Activated CD4-positive, alpha-beta T cell treated with anti-CD3 and anti-CD28 coated beads, Interleukin-2, amount 10 ng/mL, durations not matched to agents 24 days and 14 days (primary cell): Measurements from ENCODE around the gene ZNF76. TPM values are rescaled to one million over a fixed set of nuclear protein-coding genes. Genes with fewer than 3 reads are reported as not detected.
A peak's percentile ranks its signal among the peaks of the same experiment; 100 is the strongest.

Experiments
- DNase-seq: peaks from one replicate; pipeline ENCODE4 v3.0.0; 2022
- H3K27ac Mint-ChIP-seq: one replicate; pipeline ENCODE4 v1.8.0; 2022; ENCODE audit warnings: mild to moderate bottlenecking, mixed read lengths
- H3K27me3 Mint-ChIP-seq: one replicate; pipeline ENCODE4 v1.8.0; 2022; ENCODE audit warnings: mixed read lengths
- H3K36me3 Mint-ChIP-seq: one replicate; pipeline ENCODE4 v1.8.0; 2022; ENCODE audit warnings: low read depth, mild to moderate bottlenecking, mixed read lengths
- H3K4me1 Mint-ChIP-seq: one replicate; pipeline ENCODE4 v1.8.0; 2021; ENCODE audit warnings: mixed read lengths
- H3K4me3 Mint-ChIP-seq: one replicate; pipeline ENCODE4 v1.8.0; 2022; ENCODE audit warnings: mild to moderate bottlenecking, moderate library complexity, mixed read lengths
- H3K9me3 Mint-ChIP-seq: one replicate; pipeline ENCODE4 v1.8.0; 2021; ENCODE audit warnings: mixed read lengths
- intact Hi-C: fragments of 100-400 bp; cut with micrococcal nuclease; formaldehyde crosslinking; loops from one replicate; pipeline ENCODE4 v1.15.1; 2023
- total RNA-seq: library from RNA; stranded (reverse); gene quantifications from 2 replicates; pipeline ENCODE4 v1.2.3, GENCODE V29; 2022

The ZNF76 gene
- total RNA-seq, 1 donor from 2014 or later: 31.4 TPM

GRCh38 chr6:35223396-35223795 lies 36.1 kb upstream of the ZNF76 start:
- no peak overlapping the region for H3K27ac Mint-ChIP-seq
- intact Hi-C loops: loop anchor here (10.0 kb wide), 1 partner anchor 309 kb away; no protein-coding TSS in a partner anchor

GRCh38 chr6:35224720-35225119 lies 34.8 kb upstream of the ZNF76 start:
- intact Hi-C loops: loop anchor here (10.0 kb wide), 1 partner anchor 310 kb away; no protein-coding TSS in a partner anchor
- no peak for DNase-seq

More at GRCh38 chr6:35223396-35223795, 36.1 kb upstream of the ZNF76 start:
- no peak for DNase-seq
- H3K4me3 Mint-ChIP-seq: no peak overlapping the region
- H3K36me3 Mint-ChIP-seq: no peaks in the 10 kb centered on the region
- peaks cover 21% of the 10 kb centered on the region for H3K27me3 Mint-ChIP-seq
- no peaks in the 10 kb centered on the region for H3K9me3 Mint-ChIP-seq
- H3K4me1 Mint-ChIP-seq: no peaks in the 10 kb centered on the region

GRCh38 chr6:35228481-35228880 lies 31.1 kb upstream of the ZNF76 start:
- DNase-seq: no peak
- intact Hi-C loops: loop anchor here (10.0 kb wide), 1 partner anchor 314 kb away; no protein-coding TSS in a partner anchor
- Mint-ChIP-seq H3K4me3 (no peak overlapping the region), H3K27ac (no peak overlapping the region), H3K36me3 (no peaks in the 10 kb centered on the region), H3K4me1 (no peaks in the 10 kb centered on the region), H3K27me3 (peaks cover 8% of the 10 kb centered on the region), H3K9me3 (no peaks in the 10 kb centered on the region)

More at GRCh38 chr6:35224720-35225119, 34.8 kb upstream of the ZNF76 start:
- Mint-ChIP-seq H3K9me3 (no peaks in the 10 kb centered on the region), H3K27ac (no peak overlapping the region), H3K27me3 (peaks cover 19% of the 10 kb centered on the region), H3K4me1 (no peaks in the 10 kb centered on the region), H3K36me3 (no peaks in the 10 kb centered on the region), H3K4me3 (no peak overlapping the region)

GRCh38 chr6:35229304-35229703 lies 30.2 kb upstream of the ZNF76 start:
- Mint-ChIP-seq H3K4me1 (no peaks in the 10 kb centered on the region), H3K4me3 (no peak overlapping the region), H3K9me3 (no peaks in the 10 kb centered on the region), H3K27ac (no peak overlapping the region), H3K27me3 (peaks cover 2% of the 10 kb centered on the region), H3K36me3 (no peaks in the 10 kb centered on the region)
- intact Hi-C loops: loop anchor here (10.0 kb wide), 1 partner anchor 315 kb away; no protein-coding TSS in a partner anchor
- no peak for DNase-seq

GRCh38 chr6:35230498-35230897 lies 29.0 kb upstream of the ZNF76 start:
- intact Hi-C loops: no loop called here
- Mint-ChIP-seq H3K27ac (no peak overlapping the region), H3K9me3 (no peaks in the 10 kb centered on the region), H3K27me3 (peaks cover 2% of the 10 kb centered on the region), H3K4me3 (no peak overlapping the region), H3K36me3 (no peaks in the 10 kb centered on the region), H3K4me1 (no peaks in the 10 kb centered on the region)
- DNase-seq: no peak

GRCh38 chr6:35230950-35231349 lies 28.6 kb upstream of the ZNF76 start:
- H3K36me3 Mint-ChIP-seq: no peaks in the 10 kb centered on the region
- no peaks in the 10 kb centered on the region for H3K4me1 Mint-ChIP-seq
- H3K27ac Mint-ChIP-seq: no peak overlapping the region
- no peaks in the 10 kb centered on the region for H3K9me3 Mint-ChIP-seq
- no peak overlapping the region for H3K4me3 Mint-ChIP-seq
- no peak for DNase-seq
- H3K27me3 Mint-ChIP-seq: peaks cover 2% of the 10 kb centered on the region
- intact Hi-C loops: no loop called here

GRCh38 chr6:35231563-35231962 lies 28.0 kb upstream of the ZNF76 start:
- Mint-ChIP-seq H3K4me3 (no peak overlapping the region), H3K4me1 (no peaks in the 10 kb centered on the region), H3K27me3 (peaks cover 2% of the 10 kb centered on the region), H3K27ac (no peak overlapping the region), H3K9me3 (no peaks in the 10 kb centered on the region), H3K36me3 (no peaks in the 10 kb centered on the region)
- no peak for DNase-seq
- intact Hi-C loops: no loop called here

- Mint-ChIP-seq H3K4me3 (no peak overlapping the region), H3K9me3 (no peaks in the 10 kb centered on the region), H3K36me3 (no peaks in the 10 kb centered on the region), H3K4me1 (no peaks in the 10 kb centered on the region), H3K27me3 (no peaks in the 10 kb centered on the region), H3K27ac (no peak overlapping the region)
- no peak for DNase-seq
- intact Hi-C loops: no loop called here
Measured at GRCh38 chr6:35234901-35235300, 24.6 kb upstream of the ZNF76 start.

- intact Hi-C loops: no loop called here
- no peak overlapping the region for H3K27ac Mint-ChIP-seq
- peaks cover 2% of the 10 kb centered on the region for H3K4me1 Mint-ChIP-seq
Measured at GRCh38 chr6:35236223-35236622, 23.3 kb upstream of the ZNF76 start.

GRCh38 chr6:35237476-35237875 lies 22.1 kb upstream of the ZNF76 start:
- Mint-ChIP-seq H3K27me3 (no peaks in the 10 kb centered on the region), H3K4me3 (no peak overlapping the region), H3K4me1 (peaks cover 2% of the 10 kb centered on the region), H3K27ac (no peak overlapping the region), H3K9me3 (no peaks in the 10 kb centered on the region), H3K36me3 (no peaks in the 10 kb centered on the region)
- intact Hi-C loops: no loop called here
- no peak for DNase-seq

More at GRCh38 chr6:35236223-35236622, 23.3 kb upstream of the ZNF76 start:
- Mint-ChIP-seq H3K4me3 (no peak overlapping the region), H3K27me3 (no peaks in the 10 kb centered on the region), H3K36me3 (no peaks in the 10 kb centered on the region), H3K9me3 (no peaks in the 10 kb centered on the region)
- no peak for DNase-seq

GRCh38 chr6:35238843-35239289 lies 20.7 kb upstream of the ZNF76 start:
- DNase-seq: no peak
- H3K27ac Mint-ChIP-seq: no peak overlapping the region

GRCh38 chr6:35239581-35239980 lies 20.0 kb upstream of the ZNF76 start:
- peaks cover 1% of the 10 kb centered on the region for H3K36me3 Mint-ChIP-seq
- no peak for DNase-seq
- H3K27ac Mint-ChIP-seq: no peak overlapping the region
- no peaks in the 10 kb centered on the region for H3K9me3 Mint-ChIP-seq
- H3K4me1 Mint-ChIP-seq: peaks cover 2% of the 10 kb centered on the region
- no peaks in the 10 kb centered on the region for H3K27me3 Mint-ChIP-seq
- no peak overlapping the region for H3K4me3 Mint-ChIP-seq
- intact Hi-C loops: no loop called here

More at GRCh38 chr6:35238843-35239289, 20.7 kb upstream of the ZNF76 start:
- peaks cover 2% of the 10 kb centered on the region for H3K4me1 Mint-ChIP-seq
- intact Hi-C loops: no loop called here
- H3K4me3 Mint-ChIP-seq: no peak overlapping the region
- H3K36me3 Mint-ChIP-seq: no peaks in the 10 kb centered on the region
- H3K9me3 Mint-ChIP-seq: no peaks in the 10 kb centered on the region
- H3K27me3 Mint-ChIP-seq: no peaks in the 10 kb centered on the region

- H3K4me3 Mint-ChIP-seq: no peak overlapping the region
- intact Hi-C loops: loop anchor here (1.0 to 2.0 kb wide), 3 partner anchors 93 to 255 kb away; partner anchors contain the start of gene TCP11
Measured at GRCh38 chr6:35240838-35241801, 18.4 kb upstream of the ZNF76 start.

GRCh38 chr6:35242486-35242885 lies 17.0 kb upstream of the ZNF76 start:
- H3K27ac Mint-ChIP-seq: no peak overlapping the region
- no peaks in the 10 kb centered on the region for H3K27me3 Mint-ChIP-seq
- DNase-seq: no peak
- no peak overlapping the region for H3K4me3 Mint-ChIP-seq
- no peaks in the 10 kb centered on the region for H3K9me3 Mint-ChIP-seq
- peaks cover 2% of the 10 kb centered on the region for H3K36me3 Mint-ChIP-seq
- peaks cover 4% of the 10 kb centered on the region for H3K4me1 Mint-ChIP-seq
- intact Hi-C loops: no loop called here

More at GRCh38 chr6:35240838-35241801, 18.4 kb upstream of the ZNF76 start:
- peaks cover 2% of the 10 kb centered on the region for H3K36me3 Mint-ChIP-seq
- no peaks in the 10 kb centered on the region for H3K27me3 Mint-ChIP-seq
- H3K9me3 Mint-ChIP-seq: no peaks in the 10 kb centered on the region
- H3K27ac Mint-ChIP-seq: no peak overlapping the region
- peaks cover 4% of the 10 kb centered on the region for H3K4me1 Mint-ChIP-seq
- DNase-seq: peak; percentile 94
